Myocyte (in vitro differentiated cells): ENCODE measurements around the gene DUXA. TPM values are rescaled to one million over a fixed set of nuclear protein-coding genes. Genes with fewer than 3 reads are reported as not detected.

Experiments
- DNase-seq: peaks from one replicate; pipeline ENCODE4 v3.0.0-alpha.2; 2012; ENCODE audit warnings: low read depth
- total RNA-seq: library from RNA; depleted of rRNA; stranded (reverse); fragments of >200 nt; gene quantifications from 2 replicates; pipeline ENCODE4 v1.2.3, GENCODE V29; 2014

DUXA gene
- total RNA-seq, 1 donor from 2014 or later = not detected

DNA sequence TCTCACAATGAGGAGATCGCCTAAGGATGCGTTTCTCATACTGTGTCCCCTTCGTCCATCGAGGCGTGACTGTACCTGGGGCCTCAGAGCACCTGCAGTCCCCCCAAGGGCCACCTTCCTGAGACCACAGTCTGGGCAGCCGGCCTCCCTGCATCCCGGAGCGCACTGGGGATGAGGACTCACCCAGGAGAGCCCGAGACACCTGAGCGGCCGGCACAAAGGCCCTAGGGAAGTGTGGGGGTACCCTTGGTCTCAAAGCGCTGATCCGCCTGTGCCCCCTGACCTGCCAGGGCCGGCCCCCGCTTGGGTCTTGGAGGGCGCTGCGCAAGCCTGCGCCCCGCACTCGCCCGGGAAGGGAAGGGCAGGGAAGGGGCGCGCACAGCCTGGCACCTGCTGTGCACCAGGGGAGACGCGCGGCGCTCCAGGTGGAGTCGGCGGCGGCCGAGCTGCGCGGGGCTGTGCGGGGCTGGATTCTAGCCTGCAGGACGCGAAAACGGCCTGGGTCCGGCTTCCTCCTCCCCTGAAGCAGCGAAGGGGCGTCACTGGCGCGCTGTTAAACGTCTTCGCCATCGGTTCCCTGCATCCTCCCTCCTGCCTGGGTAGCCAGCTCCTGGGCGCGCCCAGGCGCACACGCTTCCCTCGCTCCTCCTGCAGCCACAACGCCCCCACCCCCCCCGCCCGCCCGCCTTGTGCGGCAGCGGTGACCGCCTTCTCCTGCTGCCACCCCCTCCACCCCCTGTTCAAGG, 61.1 kb downstream of the DUXA start:
- DNase-seq = no peak

Other genes with a start within 250 kb of the DUXA start
- gene USP29, start 47.5 kb downstream of the DUXA start, total RNA-seq = 0.05 TPM in 1 of 2 replicates, not detected in the other
- gene ZIM3, start 22.3 kb downstream of the DUXA start, total RNA-seq = not detected in 2 replicates
- 24.1 and 29.2 TPM in 2 replicates for gene ZNF264, start 24.0 kb upstream of the DUXA start, total RNA-seq
- not detected in 2 replicates for gene AURKC, start 63.5 kb upstream of the DUXA start, total RNA-seq
- gene ZNF805, start 73.1 kb upstream of the DUXA start, total RNA-seq = 16.0 and 16.9 TPM in 2 replicates
- gene ZNF460, start 113.0 kb upstream of the DUXA start, total RNA-seq = 59.7 and 69.2 TPM in 2 replicates
- 8.6 and 12.5 TPM in 2 replicates for gene ZNF543, start 153.0 kb upstream of the DUXA start, total RNA-seq
- gene ZNF304, start 183.8 kb upstream of the DUXA start, total RNA-seq = 9.0 and 9.9 TPM in 2 replicates
- gene TRAPPC2B, start 196.1 kb upstream of the DUXA start, total RNA-seq = 20.3 and 33.2 TPM in 2 replicates
- gene ZNF547, start 196.1 kb upstream of the DUXA start, total RNA-seq = 3.0 and 4.1 TPM in 2 replicates
- 15.8 and 17.3 TPM in 2 replicates for gene ZNF548, start 222.4 kb upstream of the DUXA start, total RNA-seq
- gene ZNF17, start 243.7 kb upstream of the DUXA start, total RNA-seq = 5.2 and 9.8 TPM in 2 replicates